ENCODE data around the gene USP31.
A peak's percentile ranks its signal among the peaks of the same experiment; 100 is the strongest.

Gene USP31

GRCh38 chr16:23085949-23086348 is 63.3 kb downstream of the USP31 start:
- Histone ChIP-seq H3F3A (ENCODE audit: insufficient read depth, low read length) (no peaks in the 10 kb centered on the region), H3K9me2 (ENCODE audit: low read depth, low read length) (no peaks in the 10 kb centered on the region)

DNA sequence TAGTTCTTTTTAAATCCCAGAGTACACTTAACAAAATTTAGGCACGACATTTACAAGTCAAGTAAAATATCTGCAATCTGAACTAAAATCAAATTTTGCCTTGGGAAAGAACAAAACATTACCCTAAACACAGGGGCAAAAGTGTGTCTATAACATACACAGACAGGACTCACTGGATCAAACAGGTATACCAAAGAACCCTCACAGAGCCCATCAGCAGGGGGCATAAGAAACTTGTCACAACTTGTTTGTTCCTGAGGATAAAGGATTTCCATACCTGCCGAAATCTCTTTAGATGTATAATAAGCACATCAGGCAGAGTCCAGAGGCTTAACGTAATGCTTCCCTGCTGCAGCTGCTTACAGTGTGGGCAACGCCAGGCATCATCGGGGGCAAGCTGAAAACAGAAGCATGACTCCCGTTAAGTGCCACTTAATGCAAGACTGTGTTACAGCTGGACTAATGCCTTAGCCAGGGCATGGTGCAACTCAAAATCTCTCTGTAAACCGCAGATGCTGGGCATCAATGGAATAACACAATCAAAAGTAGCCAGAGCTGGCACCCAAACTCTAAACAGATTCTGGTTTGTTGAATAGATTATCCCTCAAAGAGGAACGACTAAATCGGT is 67.0 kb downstream of the USP31 start:
- Histone ChIP-seq H3K9me3 (ENCODE audit: low read length) (no peaks in the 10 kb centered on the region), H3K9ac (ENCODE audit: low read length) (no peak overlapping the region), H3K79me2 (ENCODE audit: insufficient read depth, low read length) (no peaks in the 10 kb centered on the region), H4K20me1 (ENCODE audit: insufficient read depth, low read length) (no peaks in the 10 kb centered on the region), H2AFZ (ENCODE audit: low read length) (no peak overlapping the region), H3K4me1 (ENCODE audit: insufficient read depth, low read length, severe bottlenecking) (no peaks in the 10 kb centered on the region), H3K27ac (ENCODE audit: low read depth, low read length, poor library complexity, severe bottlenecking) (no peak overlapping the region), H3K4me3 (ENCODE audit: low read depth, low read length, poor library complexity, severe bottlenecking) (no peak overlapping the region), H3K27me3 (ENCODE audit: insufficient read depth, low read length) (no peaks in the 10 kb centered on the region), H3K4me2 (ENCODE audit: low read length) (no peak overlapping the region), H3K9me2 (ENCODE audit: low read depth, low read length) (no peaks in the 10 kb centered on the region), H3F3A (ENCODE audit: insufficient read depth, low read length) (no peaks in the 10 kb centered on the region), H3K36me3 (ENCODE audit: insufficient read depth, low read length) (peaks cover 46% of the 10 kb centered on the region)
- TF ChIP-seq EZH2 (IDR thresholded peaks at IDR 0.05; ENCODE audit: borderline replicate concordance, low read length) (no peak), CTCF (IDR thresholded peaks at IDR 0.05; ENCODE audit: low read length) (0 out of 2 replicates have a peak, but pooled peaks have one; percentile 12)

More at GRCh38 chr16:23085949-23086348, 63.3 kb downstream of the USP31 start:
- Histone ChIP-seq H3K4me1 (ENCODE audit: insufficient read depth, low read length, severe bottlenecking) (no peaks in the 10 kb centered on the region), H3K36me3 (ENCODE audit: insufficient read depth, low read length) (peaks cover 33% of the 10 kb centered on the region; the same call in 1 of the 2 replicates), H2AFZ (ENCODE audit: low read length) (no peak overlapping the region), H3K27ac (ENCODE audit: low read depth, low read length, poor library complexity, severe bottlenecking) (no peak overlapping the region), H3K79me2 (ENCODE audit: insufficient read depth, low read length) (no peaks in the 10 kb centered on the region), H4K20me1 (ENCODE audit: insufficient read depth, low read length) (no peaks in the 10 kb centered on the region), H3K4me3 (ENCODE audit: low read depth, low read length, poor library complexity, severe bottlenecking) (no peak overlapping the region), H3K27me3 (ENCODE audit: insufficient read depth, low read length) (no peaks in the 10 kb centered on the region), H3K4me2 (ENCODE audit: low read length) (no peak overlapping the region), H3K9me3 (ENCODE audit: low read length) (no peaks in the 10 kb centered on the region), H3K9ac (ENCODE audit: low read length) (no peak overlapping the region)
- TF ChIP-seq CTCF (IDR thresholded peaks at IDR 0.05; ENCODE audit: low read length) (no peak), EZH2 (IDR thresholded peaks at IDR 0.05; ENCODE audit: borderline replicate concordance, low read length) (no peak)

DNA sequence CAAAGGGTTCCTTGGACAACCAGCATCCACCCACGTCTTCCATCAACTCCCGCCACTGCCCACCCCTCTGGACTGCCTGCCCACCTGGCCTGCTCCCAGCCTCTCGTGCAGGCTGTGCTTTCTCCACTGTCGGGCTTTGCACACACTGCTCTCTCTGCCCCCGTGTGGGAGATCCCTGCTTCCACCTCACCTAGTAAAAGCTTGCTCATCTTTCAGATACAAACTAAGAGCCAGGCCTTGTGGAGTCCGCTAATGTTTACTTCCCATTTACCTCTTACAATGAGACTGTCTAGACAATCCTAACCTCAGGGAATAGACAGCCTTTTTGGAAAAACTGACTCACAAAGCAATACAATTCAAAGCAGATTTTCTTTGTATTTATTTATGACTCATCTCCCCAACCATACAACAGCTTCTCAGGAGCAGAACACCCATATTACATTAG is 67.6 kb downstream of the USP31 start:
- no peak overlapping the region for H2AFZ ChIP-seq (ENCODE audit: low read length)
- no peaks in the 10 kb centered on the region for H3K9me3 ChIP-seq (ENCODE audit: low read length)
- no peak overlapping the region for H3K4me2 ChIP-seq (ENCODE audit: low read length)
- H3K79me2 ChIP-seq (ENCODE audit: insufficient read depth, low read length) = no peaks in the 10 kb centered on the region
- no peaks in the 10 kb centered on the region for H3K27me3 ChIP-seq (ENCODE audit: insufficient read depth, low read length)
- no peak overlapping the region for H3K4me3 ChIP-seq (ENCODE audit: low read depth, low read length, poor library complexity, severe bottlenecking)
- TF ChIP-seq EZH2 (IDR thresholded peaks at IDR 0.05; ENCODE audit: borderline replicate concordance, low read length) = no peak
- no peak for TF ChIP-seq CTCF (IDR thresholded peaks at IDR 0.05; ENCODE audit: low read length)
- no peak overlapping the region for H3K9ac ChIP-seq (ENCODE audit: low read length)
- no peaks in the 10 kb centered on the region for H3F3A ChIP-seq (ENCODE audit: insufficient read depth, low read length)
- no peaks in the 10 kb centered on the region for H3K9me2 ChIP-seq (ENCODE audit: low read depth, low read length)
- no peaks in the 10 kb centered on the region for H3K4me1 ChIP-seq (ENCODE audit: insufficient read depth, low read length, severe bottlenecking)
- no peak overlapping the region for H3K27ac ChIP-seq (ENCODE audit: low read depth, low read length, poor library complexity, severe bottlenecking)
- H4K20me1 ChIP-seq (ENCODE audit: insufficient read depth, low read length) = no peaks in the 10 kb centered on the region
- peaks cover 47% of the 10 kb centered on the region for H3K36me3 ChIP-seq (ENCODE audit: insufficient read depth, low read length)

Data from OCI-LY1 (cell line).